OCI-LY7 (cell line): ENCODE results near the gene ZNF74. TPM values are rescaled to one million over a fixed set of nuclear protein-coding genes. Genes with fewer than 3 reads are reported as not detected.

Experiments
- BruUV-seq: library from RNA; stranded (reverse); fragments of 400-500 nt; replicated peaks from 2 replicates; lab custom pipeline; 2021; lab: Mats Ljungman, UMichigan
- CTCF ChIA-PET: fragments of 300-600 bp; sonication (Branson Sonifier 250); formaldehyde crosslinking; loops from one replicate; lab custom pipeline; 2022; ENCODE audit warnings: antibody characterized with exemption; ENCODE audit not compliant: unreplicated experiment; lab: Charles Lee
- POLR2A ChIA-PET: fragments of 300-600 bp; sonication (Branson Sonifier 250); formaldehyde crosslinking; loops from one replicate; lab custom pipeline; 2022; ENCODE audit warnings: antibody characterized with exemption; lab: Charles Lee
- DNase-seq: peaks from one replicate; pipeline ENCODE4 v3.0.0-alpha.2; 2015; ENCODE audit warnings: low spot score
- H2AFZ ChIP-seq: fragments of 200-600 bp; sonication (generic), shearing (Covaris generic); 2 replicates; pipeline ENCODE4 v1.6.1; 2014; ENCODE audit warnings: mild to moderate bottlenecking, antibody characterized with exemption, low read length, moderate library complexity
- H3K27ac ChIP-seq: fragments of 200-600 bp; sonication (generic); 2 replicates; pipeline ENCODE4 v1.5.1; 2014; ENCODE audit warnings: mixed run types, low read depth, mild to moderate bottlenecking, moderate library complexity, low read length, inconsistent platforms; ENCODE audit not compliant: poor library complexity, severe bottlenecking
- H3K36me3 ChIP-seq: fragments of 200-600 bp; sonication (generic); 2 replicates; pipeline ENCODE4 v1.6.1; 2014; ENCODE audit warnings: mild to moderate bottlenecking, antibody characterized with exemption, low read length, moderate library complexity, mixed read lengths; ENCODE audit not compliant: insufficient read depth
- H3K4me1 ChIP-seq: fragments of 200-600 bp; sonication (generic); 2 replicates; pipeline ENCODE4 v1.5.1; 2014; ENCODE audit warnings: mild to moderate bottlenecking, low read length; ENCODE audit not compliant: insufficient read depth, poor library complexity, severe bottlenecking
- H3K4me2 ChIP-seq: fragments of 200-600 bp; sonication (generic); 2 replicates; pipeline ENCODE4 v1.6.1; 2014; ENCODE audit warnings: mild to moderate bottlenecking, low read length
- H3K4me3 ChIP-seq: fragments of 200-600 bp; sonication (generic); 2 replicates; pipeline ENCODE4 v1.5.1; 2014; ENCODE audit warnings: mild to moderate bottlenecking, low read depth, low read length; ENCODE audit not compliant: poor library complexity, severe bottlenecking
- H3K79me2 ChIP-seq: fragments of 200-600 bp; sonication (generic); 2 replicates; pipeline ENCODE4 v1.6.1; 2016; ENCODE audit warnings: low read depth, mild to moderate bottlenecking, low read length, moderate library complexity, mixed read lengths; ENCODE audit not compliant: insufficient read depth
- H3K9me2 ChIP-seq: fragments of 200-600 bp; sonication (generic); 2 replicates; pipeline ENCODE4 v1.6.1; 2016; ENCODE audit warnings: mild to moderate bottlenecking, low read length, mixed read lengths; ENCODE audit not compliant: insufficient read depth
- H3K9me3 ChIP-seq: fragments of 200-600 bp; sonication (generic); 2 replicates; pipeline ENCODE4 v1.6.1; 2014; ENCODE audit warnings: mild to moderate bottlenecking, mixed run types, low read length, mixed read lengths
- H4K20me1 ChIP-seq: fragments of 200-600 bp; sonication (generic); 2 replicates; pipeline ENCODE4 v1.6.1; 2014; ENCODE audit warnings: mild to moderate bottlenecking, antibody characterized with exemption, low read length, moderate library complexity, mixed read lengths; ENCODE audit not compliant: insufficient read depth
- CTCF ChIP-seq: fragments of 200-600 bp; sonication (generic); conservative IDR thresholded peaks from 2 replicates; pipeline ENCODE4 v1.5.1; 2014; ENCODE audit warnings: mild to moderate bottlenecking, antibody characterized with exemption, low read length, moderate library complexity, mixed read lengths
- EZH2phosphoT487 ChIP-seq: fragments of 200-600 bp; sonication (generic); IDR thresholded peaks from 2 replicates; pipeline ENCODE4 v1.6.1; 2018; ENCODE audit warnings: low read depth, borderline replicate concordance, mild to moderate bottlenecking, mixed run types, antibody characterized with exemption, low read length, moderate library complexity, mixed read lengths
- intact Hi-C: fragments of 100-400 bp; cut with micrococcal nuclease; formaldehyde crosslinking; loops from one replicate; pipeline ENCODE4 v1.10.0; 2022; ENCODE audit not compliant: unreplicated experiment
- total RNA-seq, 2 experiments: library from RNA; depleted of rRNA in 1 of 2; stranded (reverse); fragments of >200 nt in 1 of 2; shearing (Covaris generic) in 1 of 2; gene quantifications; 2 replicates each; pipeline ENCODE4 v1.2.3, GENCODE V29; 2014 to 2022

Gene ZNF74
- total RNA-seq, 2 experiments from 2014 or later = not detected

- Histone ChIP-seq H3K36me3 (no peaks in the 10 kb centered on the region), H3K27ac (no peak overlapping the region), H3K9me3 (no peaks in the 10 kb centered on the region), H3K9me2 (no peaks in the 10 kb centered on the region), H4K20me1 (no peaks in the 10 kb centered on the region), H3K4me2 (no peak overlapping the region), H3K79me2 (no peaks in the 10 kb centered on the region), H3K4me1 (no peaks in the 10 kb centered on the region), H3K4me3 (no peak overlapping the region), H2AFZ (no peak overlapping the region)
- DNase-seq = no peak
- intact Hi-C loops = no loop called here
- BruUV-seq = no TSS peak
- CTCF ChIA-PET = no interaction called here
- no peak for TF ChIP-seq CTCF
- no peak for TF ChIP-seq EZH2phosphoT487
- POLR2A ChIA-PET = no interaction called here
Measured at GRCh38 chr22:20439928-20440575, 46.1 kb downstream of the ZNF74 start.

- no peaks in the 10 kb centered on the region for H3K79me2 ChIP-seq
- no peaks in the 10 kb centered on the region for H3K4me1 ChIP-seq
- POLR2A ChIA-PET = no interaction called here
- no peak overlapping the region for H3K4me2 ChIP-seq
- no peak overlapping the region for H3K4me3 ChIP-seq
- no peaks in the 10 kb centered on the region for H3K9me3 ChIP-seq
- intact Hi-C loops = no loop called here
- H2AFZ ChIP-seq = no peak overlapping the region
- H4K20me1 ChIP-seq = no peaks in the 10 kb centered on the region
- H3K9me2 ChIP-seq = no peaks in the 10 kb centered on the region
- H3K27ac ChIP-seq = no peak overlapping the region
- TF ChIP-seq EZH2phosphoT487 (no peak), CTCF (no peak)
- CTCF ChIA-PET = no interaction called here
- DNase-seq = no peak
- BruUV-seq = no TSS peak
- no peaks in the 10 kb centered on the region for H3K36me3 ChIP-seq
Measured at GRCh38 chr22:20440637-20441591, 47.0 kb downstream of the ZNF74 start.
